ENCODE data around the gene PHF19. TPM values are rescaled to one million over a fixed set of nuclear protein-coding genes. Genes with fewer than 3 reads are reported as not detected.

The PHF19 gene
- total and polyA plus RNA-seq, 4 donors, result 25.9 to 66.7 (median 51.2) TPM

- no peaks in the 10 kb centered on the region for H3K27me3 ChIP-seq (ENCODE audit: control insufficient read depth in 1 of 2, insufficient read depth in 2 of 2, low read length in 1 of 2)
- no peak for ATAC-seq (ENCODE audit: low FRiP score)
- DNase-seq, result no peak
- H3K4me3 ChIP-seq (ENCODE audit: low read length in 2 of 2), result no peak overlapping the region
- 41 to 49% methylated on average over 4 of the region's 4 CpGs for WGBS, 2 donors
- no peaks in the 10 kb centered on the region for H3K9me3 ChIP-seq (ENCODE audit: control insufficient read depth, low read length)
- H3K4me1 ChIP-seq (ENCODE audit: control insufficient read depth in 1 of 2, insufficient read depth in 2 of 2, low read length in 2 of 2), result no peaks in the 10 kb centered on the region
- peaks cover 0 to 7% of the 10 kb centered on the region in 2 donors for H3K36me3 ChIP-seq (ENCODE audit: control insufficient read depth in 1 of 2, insufficient read depth in 2 of 2, low read length in 1 of 2)
- intact Hi-C loops (cut with DNase I), result no loop called here
- H3K27ac ChIP-seq (ENCODE audit: low read depth in 1 of 2, low read length in 2 of 2), result no peak overlapping the region
These were observed 20.3 kb downstream of the PHF19 start for GRCh38 chr9:120856700-120857099.

- H3K27me3 ChIP-seq (ENCODE audit: control insufficient read depth in 1 of 2, insufficient read depth in 2 of 2, low read length in 1 of 2), result no peaks in the 10 kb centered on the region
- no peak overlapping the region for H3K4me3 ChIP-seq (ENCODE audit: low read length in 2 of 2)
- intact Hi-C loops (cut with DNase I), result no loop called here
- no peak for DNase-seq
- no peak overlapping the region for H3K27ac ChIP-seq (ENCODE audit: low read depth in 1 of 2, low read length in 2 of 2)
- H3K4me1 ChIP-seq (ENCODE audit: control insufficient read depth in 1 of 2, insufficient read depth in 2 of 2, low read length in 2 of 2), result no peaks in the 10 kb centered on the region
- 64 to 65% methylated on average over 7 of the region's 7 CpGs for whole genome bisulfite sequencing, 2 donors
- ATAC-seq (ENCODE audit: low FRiP score), result no peak
- H3K36me3 ChIP-seq (ENCODE audit: control insufficient read depth in 1 of 2, insufficient read depth in 2 of 2, low read length in 1 of 2), result peaks cover 0 to 7% of the 10 kb centered on the region in 2 donors
- H3K9me3 ChIP-seq (ENCODE audit: control insufficient read depth, low read length), result no peaks in the 10 kb centered on the region
These were observed 20.9 kb downstream of the PHF19 start for GRCh38 chr9:120855827-120856670.

- Histone ChIP-seq H3K4me3 (ENCODE audit: low read length in 2 of 2) (no peak overlapping the region), H3K27me3 (ENCODE audit: control insufficient read depth in 1 of 2, insufficient read depth in 2 of 2, low read length in 1 of 2) (no peaks in the 10 kb centered on the region), H3K9me3 (ENCODE audit: control insufficient read depth, low read length) (no peaks in the 10 kb centered on the region), H3K4me1 (ENCODE audit: control insufficient read depth in 1 of 2, insufficient read depth in 2 of 2, low read length in 2 of 2) (no peaks in the 10 kb centered on the region), H3K27ac (ENCODE audit: low read depth in 1 of 2, low read length in 2 of 2) (no peak overlapping the region), H3K36me3 (ENCODE audit: control insufficient read depth in 1 of 2, insufficient read depth in 2 of 2, low read length in 1 of 2) (peaks cover 0 to 4% of the 10 kb centered on the region in 2 donors)
- 65 to 75% methylated on average over 3 of the region's 3 CpGs for WGBS, 2 donors
- no peak for DNase-seq
- no peak for ATAC-seq (ENCODE audit: low FRiP score)
- intact Hi-C loops (cut with DNase I), result no loop called here
These were observed 22.2 kb downstream of the PHF19 start for GRCh38 chr9:120854596-120855327.

GRCh38 chr9:120853198-120853597, 23.8 kb downstream of the PHF19 start:
- DNase-seq (no peak), ATAC-seq (ENCODE audit: low FRiP score) (no peak)
- Histone ChIP-seq H3K27me3 (ENCODE audit: control insufficient read depth in 1 of 2, insufficient read depth in 2 of 2, low read length in 1 of 2) (no peaks in the 10 kb centered on the region), H3K27ac (ENCODE audit: low read depth in 1 of 2, low read length in 2 of 2) (no peak overlapping the region), H3K4me1 (ENCODE audit: control insufficient read depth in 1 of 2, insufficient read depth in 2 of 2, low read length in 2 of 2) (no peaks in the 10 kb centered on the region), H3K4me3 (ENCODE audit: low read length in 2 of 2) (no peak overlapping the region), H3K36me3 (ENCODE audit: control insufficient read depth in 1 of 2, insufficient read depth in 2 of 2, low read length in 1 of 2) (peaks cover 0 to 3% of the 10 kb centered on the region in 2 donors), H3K9me3 (ENCODE audit: control insufficient read depth, low read length) (no peaks in the 10 kb centered on the region)
- WGBS, 2 donors, result 87 to 91% methylated on average over 6 of the region's 6 CpGs
- intact Hi-C loops (cut with DNase I), result no loop called here

GRCh38 chr9:120852240-120853010, 24.6 kb downstream of the PHF19 start:
- H3K4me1 ChIP-seq (ENCODE audit: control insufficient read depth in 1 of 2, insufficient read depth in 2 of 2, low read length in 2 of 2), result no peaks in the 10 kb centered on the region
- H3K27ac ChIP-seq (ENCODE audit: low read depth in 1 of 2, low read length in 2 of 2), result no peak overlapping the region
- no peaks in the 10 kb centered on the region for H3K27me3 ChIP-seq (ENCODE audit: control insufficient read depth in 1 of 2, insufficient read depth in 2 of 2, low read length in 1 of 2)
- ATAC-seq (ENCODE audit: low FRiP score) (no peak), DNase-seq (no peak)
- H3K4me3 ChIP-seq (ENCODE audit: low read length in 2 of 2), result no peak overlapping the region
- H3K9me3 ChIP-seq (ENCODE audit: control insufficient read depth, low read length), result no peaks in the 10 kb centered on the region
- 65 to 69% methylated on average over 5 of the region's 5 CpGs for WGBS, 2 donors
- H3K36me3 ChIP-seq (ENCODE audit: control insufficient read depth in 1 of 2, insufficient read depth in 2 of 2, low read length in 1 of 2), result no peaks in the 10 kb centered on the region
- intact Hi-C loops (cut with DNase I), result no loop called here

- Histone ChIP-seq H3K4me1 (ENCODE audit: control insufficient read depth in 1 of 2, insufficient read depth in 2 of 2, low read length in 2 of 2) (no peaks in the 10 kb centered on the region), H3K36me3 (ENCODE audit: control insufficient read depth in 1 of 2, insufficient read depth in 2 of 2, low read length in 1 of 2) (no peaks in the 10 kb centered on the region), H3K27ac (ENCODE audit: low read depth in 1 of 2, low read length in 2 of 2) (no peak overlapping the region), H3K4me3 (ENCODE audit: low read length in 2 of 2) (no peak overlapping the region), H3K27me3 (ENCODE audit: control insufficient read depth in 1 of 2, insufficient read depth in 2 of 2, low read length in 1 of 2) (no peaks in the 10 kb centered on the region), H3K9me3 (ENCODE audit: control insufficient read depth, low read length) (no peaks in the 10 kb centered on the region)
- 98 to 100% methylated on average over 1 of the region's 1 CpG for WGBS, 2 donors
- ATAC-seq (ENCODE audit: low FRiP score) (no peak), DNase-seq (no peak)
- intact Hi-C loops (cut with DNase I), result no loop called here
These were observed 25.5 kb downstream of the PHF19 start for GRCh38 chr9:120851449-120851848.

- 90 to 91% methylated on average over 3 of the region's 3 CpGs for WGBS, 2 donors
- DNase-seq (no peak), ATAC-seq (ENCODE audit: low FRiP score) (no peak)
- Histone ChIP-seq H3K9me3 (ENCODE audit: control insufficient read depth, low read length) (no peaks in the 10 kb centered on the region), H3K27ac (ENCODE audit: low read depth in 1 of 2, low read length in 2 of 2) (no peak overlapping the region), H3K36me3 (ENCODE audit: control insufficient read depth in 1 of 2, insufficient read depth in 2 of 2, low read length in 1 of 2) (no peaks in the 10 kb centered on the region), H3K27me3 (ENCODE audit: control insufficient read depth in 1 of 2, insufficient read depth in 2 of 2, low read length in 1 of 2) (no peaks in the 10 kb centered on the region), H3K4me1 (ENCODE audit: control insufficient read depth in 1 of 2, insufficient read depth in 2 of 2, low read length in 2 of 2) (no peaks in the 10 kb centered on the region), H3K4me3 (ENCODE audit: low read length in 2 of 2) (no peak overlapping the region)
- intact Hi-C loops (cut with DNase I), result no loop called here
These were observed 26.7 kb downstream of the PHF19 start for GRCh38 chr9:120850315-120850714.

GRCh38 chr9:120846906-120847305, 30.1 kb downstream of the PHF19 start:
- H3K4me3 ChIP-seq (ENCODE audit: low read length in 2 of 2), result no peak overlapping the region
- DNase-seq, result no peak
- H3K36me3 ChIP-seq (ENCODE audit: control insufficient read depth in 1 of 2, insufficient read depth in 2 of 2, low read length in 1 of 2), result no peaks in the 10 kb centered on the region
- no peaks in the 10 kb centered on the region for H3K27me3 ChIP-seq (ENCODE audit: control insufficient read depth in 1 of 2, insufficient read depth in 2 of 2, low read length in 1 of 2)
- intact Hi-C loops (cut with DNase I), result no loop called here
- H3K4me1 ChIP-seq (ENCODE audit: control insufficient read depth in 1 of 2, insufficient read depth in 2 of 2, low read length in 2 of 2), result no peaks in the 10 kb centered on the region
- 77 to 83% methylated on average over 1 of the region's 1 CpG for WGBS, 2 donors
- no peak overlapping the region for H3K27ac ChIP-seq (ENCODE audit: low read depth in 1 of 2, low read length in 2 of 2)
- H3K9me3 ChIP-seq (ENCODE audit: control insufficient read depth, low read length), result no peaks in the 10 kb centered on the region
- no peak for ATAC-seq (ENCODE audit: low FRiP score)
